Measurements from ENCODE around the gene TMEM154. TPM values are rescaled to one million over a fixed set of nuclear protein-coding genes. Genes with fewer than 3 reads are reported as not detected.

Gene TMEM154
- total RNA-seq, 4 donors from 2014 or later = 1.3 to 4.5 (median 2.9) TPM

GRCh38 chr4:152605031-152605430 lies 74.8 kb downstream of the TMEM154 start:
- H3K27me3 ChIP-seq = no peaks in the 10 kb centered on the region

GRCh38 chr4:152601156-152601555 lies 78.6 kb downstream of the TMEM154 start:
- Histone ChIP-seq H3K27me3 (no peaks in the 10 kb centered on the region), H3K4me3 (no peak overlapping the region), H3K4me1 (no peaks in the 10 kb centered on the region), H3K9me3 (no peaks in the 10 kb centered on the region), H3K27ac (no peak overlapping the region), H3K36me3 (no peaks in the 10 kb centered on the region)
- intact Hi-C loops (cut with DNase I; ENCODE audit: low total_unique reads) = no loop called here
- TF ChIP-seq CTCF (IDR thresholded peaks at IDR 0.05) (no peak), POLR2A (IDR thresholded peaks at IDR 0.05) (no peak)
- DNase-seq = no peak

More at GRCh38 chr4:152605031-152605430, 74.8 kb downstream of the TMEM154 start:
- Histone ChIP-seq H3K4me3 (no peak overlapping the region), H3K36me3 (no peaks in the 10 kb centered on the region), H3K9me3 (no peaks in the 10 kb centered on the region), H3K27ac (no peak overlapping the region), H3K4me1 (no peaks in the 10 kb centered on the region)
- intact Hi-C loops (cut with DNase I; ENCODE audit: low total_unique reads) = no loop called here
- no peak for DNase-seq
- no peak for TF ChIP-seq POLR2A (IDR thresholded peaks at IDR 0.05)

GRCh38 chr4:152599636-152600035 lies 80.2 kb downstream of the TMEM154 start:
- no peak for DNase-seq
- H3K36me3 ChIP-seq = no peaks in the 10 kb centered on the region
- H3K4me1 ChIP-seq = no peaks in the 10 kb centered on the region
- H3K9me3 ChIP-seq = no peaks in the 10 kb centered on the region
- intact Hi-C loops (cut with DNase I; ENCODE audit: low total_unique reads) = no loop called here
- TF ChIP-seq CTCF (IDR thresholded peaks at IDR 0.05) (no peak), POLR2A (IDR thresholded peaks at IDR 0.05) (no peak)
- H3K4me3 ChIP-seq = no peak overlapping the region
- no peak overlapping the region for H3K27ac ChIP-seq
- no peaks in the 10 kb centered on the region for H3K27me3 ChIP-seq

GRCh38 chr4:152599095-152599494 lies 80.7 kb downstream of the TMEM154 start:
- TF ChIP-seq POLR2A (IDR thresholded peaks at IDR 0.05) = no peak
- TF ChIP-seq CTCF (IDR thresholded peaks at IDR 0.05) = no peak
- no peak for DNase-seq
- H3K27ac ChIP-seq = no peak overlapping the region
- H3K36me3 ChIP-seq = no peaks in the 10 kb centered on the region
- no peaks in the 10 kb centered on the region for H3K27me3 ChIP-seq
- H3K9me3 ChIP-seq = no peaks in the 10 kb centered on the region
- no peaks in the 10 kb centered on the region for H3K4me1 ChIP-seq
- intact Hi-C loops (cut with DNase I; ENCODE audit: low total_unique reads) = no loop called here
- no peak overlapping the region for H3K4me3 ChIP-seq

- Histone ChIP-seq H3K27ac (no peak overlapping the region), H3K9me3 (no peaks in the 10 kb centered on the region), H3K4me1 (no peaks in the 10 kb centered on the region), H3K36me3 (no peaks in the 10 kb centered on the region), H3K27me3 (no peaks in the 10 kb centered on the region), H3K4me3 (no peak overlapping the region)
- DNase-seq = no peak
- TF ChIP-seq CTCF (IDR thresholded peaks at IDR 0.05) (no peak), POLR2A (IDR thresholded peaks at IDR 0.05) (no peak)
- intact Hi-C loops (cut with DNase I; ENCODE audit: low total_unique reads) = no loop called here
Observed at GRCh38 chr4:152598454-152598853, 81.3 kb downstream of the TMEM154 start.

All from uterus (tissue), 4 donors.